Upper lobe of left lung (tissue), 6 donors: ENCODE results near the gene POC1B. TPM values are rescaled to one million over a fixed set of nuclear protein-coding genes. Genes with fewer than 3 reads are reported as not detected.
A peak's percentile ranks its signal among the peaks of the same experiment; 100 is the strongest.

Experiments
- ATAC-seq, 2 donors: fragments of 200-7000 bp; cut with Tn5 transposase; one replicate each; pipeline ENCODE4 v1.9.1; 2022; ENCODE audit warnings: mild to moderate bottlenecking in 2 of 2, moderate library complexity in 2 of 2; ENCODE audit not compliant: low FRiP score in 2 of 2
- DNase-seq, 2 donors: peaks; one replicate each; pipeline ENCODE4 v3.0.0-alpha.2; 2019 to 2020
- H3K27ac ChIP-seq, 4 donors: fragments of 200-600 bp; sonication (generic); one replicate each; pipeline ENCODE4 v1.5.1; 2016 to 2019
- H3K27me3 ChIP-seq, 4 donors: fragments of 200-600 bp; sonication (generic); one replicate each; pipeline ENCODE4 v1.5.1; 2017 to 2019
- H3K36me3 ChIP-seq, 4 donors: fragments of 200-600 bp; sonication (generic); one replicate each; pipeline ENCODE4 v1.5.1; 2016 to 2019
- H3K4me1 ChIP-seq, 4 donors: fragments of 200-600 bp; sonication (generic); one replicate each; pipeline ENCODE4 v1.5.1; 2018 to 2019
- H3K4me3 ChIP-seq, 4 donors: fragments of 200-600 bp; sonication (generic); one replicate each; pipeline ENCODE4 v1.5.1; 2017 to 2019; ENCODE audit warnings: mild to moderate bottlenecking in 2 of 4, moderate library complexity in 1 of 4
- H3K9me3 ChIP-seq, 4 donors: fragments of 200-600 bp; sonication (generic); one replicate each; pipeline ENCODE4 v1.5.1; 2018 to 2019
- CTCF ChIP-seq, 6 experiments: fragments of 450-650 bp in 4 of 6; fragments of 200-600 bp in 2 of 6; sonication (generic) in 2 of 6; IDR thresholded peaks; one replicate each; pipeline ENCODE4 v1.5.1; 2016 to 2019; ENCODE audit warnings: antibody characterized with exemption in 6 of 6
- EP300 ChIP-seq, 4 donors: sonication (generic); formaldehyde crosslinking; IDR thresholded peaks; one replicate each; pipeline ENCODE4 v1.5.1; 2017; ENCODE audit warnings: antibody characterized with exemption in 4 of 4, control low read depth in 2 of 4
- POLR2A ChIP-seq, 4 donors: fragments of 450-650 bp; IDR thresholded peaks; one replicate each; pipeline ENCODE4 v1.5.1; 2016 to 2017; ENCODE audit warnings: antibody characterized with exemption in 4 of 4, mild to moderate bottlenecking in 2 of 4
- POLR2AphosphoS5 ChIP-seq, 2 donors: sonication (generic); formaldehyde crosslinking; IDR thresholded peaks; one replicate each; pipeline ENCODE4 v1.5.1; 2017; ENCODE audit warnings: antibody characterized with exemption in 2 of 2
- WGBS, 2 donors: methylation state at CpG; one replicate each; pipeline ENCODE4 v1.1.5; 2017 to 2018; 5-methylcytosine and 5-hydroxymethylcytosine counted together
- total RNA-seq, 6 donors: library from RNA; depleted of rRNA in 4 of 6; stranded (reverse); fragments of >200 nt in 4 of 6; gene quantifications; one replicate each; pipeline versions ENCODE4 v1.1.0 to v1.2.1, GENCODE V29; 2016 to 2021
- donor health status: DM: no; HTN: no; CAD: no; lungs with moderate emphysema.
- donor health status: DM: no; HTN: yes; CAD: no; lungs with severe emphysema.

Gene POC1B
- total RNA-seq, 6 donors from 2014 or later: 13.9 to 34.4 (median 21.0) TPM

GRCh38 chr12:89439941-89440340 lies 85.9 kb downstream of the POC1B start:
- DNase-seq (no peak), ATAC-seq (no peak)
- no peak for TF ChIP-seq POLR2A (IDR thresholded peaks at IDR 0.05)
- no peak for TF ChIP-seq POLR2AphosphoS5 (IDR thresholded peaks at IDR 0.05)
- no peak for TF ChIP-seq EP300 (IDR thresholded peaks at IDR 0.05)
- no peak for TF ChIP-seq CTCF (IDR thresholded peaks at IDR 0.05)
- Histone ChIP-seq H3K27ac (no peak overlapping the region), H3K9me3 (no peaks in the 10 kb centered on the region), H3K27me3 (no peaks in the 10 kb centered on the region), H3K36me3 (no peaks in the 10 kb centered on the region), H3K4me3 (no peak overlapping the region), H3K4me1 (no peaks in the 10 kb centered on the region)
- WGBS, 2 donors: 86 to 89% methylated on average over 4 of the region's 4 CpGs

- WGBS, 2 donors: 72 to 78% methylated on average over 4 of the region's 4 CpGs
These were observed 88.6 kb downstream of the POC1B start for GRCh38 chr12:89437231-89437630.

GRCh38 chr12:89436062-89436461 lies 89.8 kb downstream of the POC1B start:
- WGBS, 2 donors: 72 to 78% methylated on average over 6 of the region's 6 CpGs
- no peaks in the 10 kb centered on the region for H3K9me3 ChIP-seq
- TF ChIP-seq POLR2AphosphoS5 (IDR thresholded peaks at IDR 0.05): no peak
- TF ChIP-seq CTCF (IDR thresholded peaks at IDR 0.05): no peak
- no peak for TF ChIP-seq EP300 (IDR thresholded peaks at IDR 0.05)
- no peak for TF ChIP-seq POLR2A (IDR thresholded peaks at IDR 0.05)
- no peaks in the 10 kb centered on the region for H3K27me3 ChIP-seq
- no peak overlapping the region for H3K4me3 ChIP-seq
- no peak overlapping the region for H3K27ac ChIP-seq
- peaks cover 0 to 2% (median 0%) of the 10 kb centered on the region in 4 donors for H3K4me1 ChIP-seq
- DNase-seq (no peak), ATAC-seq (no peak)
- H3K36me3 ChIP-seq: no peaks in the 10 kb centered on the region

More at GRCh38 chr12:89437231-89437630, 88.6 kb downstream of the POC1B start:
- DNase-seq: no peak
- Histone ChIP-seq H3K27me3 (no peaks in the 10 kb centered on the region), H3K4me1 (no peaks in the 10 kb centered on the region), H3K4me3 (no peak overlapping the region), H3K9me3 (no peaks in the 10 kb centered on the region), H3K36me3 (no peaks in the 10 kb centered on the region), H3K27ac (no peak overlapping the region)
- ATAC-seq: no peak
- no peak for TF ChIP-seq CTCF (IDR thresholded peaks at IDR 0.05)

- WGBS, 2 donors: 84 to 88% methylated on average over 4 of the region's 4 CpGs
- H3K9me3 ChIP-seq: no peaks in the 10 kb centered on the region
- peaks cover 0 to 9% (median 2%) of the 10 kb centered on the region in 4 donors for H3K4me1 ChIP-seq
- no peak overlapping the region for H3K4me3 ChIP-seq
- TF ChIP-seq CTCF (IDR thresholded peaks at IDR 0.05): no peak
- no peak for DNase-seq
- no peaks in the 10 kb centered on the region for H3K36me3 ChIP-seq
- no peaks in the 10 kb centered on the region for H3K27me3 ChIP-seq
- ATAC-seq: peak in 1 of 2 donors; percentile 57
- no peak overlapping the region for H3K27ac ChIP-seq
These were observed 92.2 kb downstream of the POC1B start for GRCh38 chr12:89433634-89434033.

GRCh38 chr12:89432396-89432795 lies 93.5 kb downstream of the POC1B start:
- Histone ChIP-seq H3K4me3 (no peak overlapping the region), H3K4me1 (peaks cover 5 to 15% (median 7%) of the 10 kb centered on the region in 4 donors), H3K27ac (no peak overlapping the region), H3K9me3 (no peaks in the 10 kb centered on the region), H3K27me3 (no peaks in the 10 kb centered on the region), H3K36me3 (no peaks in the 10 kb centered on the region)
- no peak for TF ChIP-seq POLR2AphosphoS5 (IDR thresholded peaks at IDR 0.05)
- TF ChIP-seq POLR2A (IDR thresholded peaks at IDR 0.05): no peak
- TF ChIP-seq CTCF (IDR thresholded peaks at IDR 0.05): no peak
- TF ChIP-seq EP300 (IDR thresholded peaks at IDR 0.05): no peak
- DNase-seq (no peak), ATAC-seq (no peak)
- WGBS, 2 donors: 89 to 91% methylated on average over 1 of the region's 1 CpG
